DND-41 (cell line): ENCODE data around the gene MISP3.

ENCODE experiments used
- ATAC-seq: fragments of 200-7000 bp; cut with Tn5 transposase; 3 replicates; pipeline ENCODE4 v1.9.1; 2021; ENCODE audit warnings: low read depth; ENCODE audit not compliant: insufficient read depth
- DNase-seq: peaks from one replicate; pipeline ENCODE4 v3.0.0-alpha.2; 2020
- H2AFZ ChIP-seq: 2 replicates; pipeline ENCODE4 v1.6.0; 2012; ENCODE audit warnings: low read depth, low read length
- H3K27ac ChIP-seq: 2 replicates; pipeline ENCODE4 v1.5.1; 2012; ENCODE audit warnings: low read length, inconsistent platforms
- H3K27me3 ChIP-seq: fragments of 200-600 bp; sonication (generic); 2 replicates; pipeline ENCODE4 v1.6.0; 2012; ENCODE audit warnings: low read length, mild to moderate bottlenecking, inconsistent platforms; ENCODE audit not compliant: insufficient read depth, poor library complexity
- H3K36me3 ChIP-seq: 2 replicates; pipeline ENCODE4 v1.5.1; 2012; ENCODE audit warnings: low read length, inconsistent platforms; ENCODE audit not compliant: insufficient read depth
- H3K4me1 ChIP-seq: 2 replicates; pipeline ENCODE4 v1.5.1; 2012; ENCODE audit warnings: mild to moderate bottlenecking, low read length; ENCODE audit not compliant: insufficient read depth
- H3K4me2 ChIP-seq: 2 replicates; pipeline ENCODE4 v1.6.0; 2012; ENCODE audit warnings: mild to moderate bottlenecking, moderate library complexity, low read length, inconsistent platforms; ENCODE audit not compliant: insufficient read depth
- H3K4me3 ChIP-seq, 2 experiments: fragments of 200-600 bp in 1 of 2; shearing (Covaris generic) in 1 of 2; 2 replicates each; pipeline ENCODE4 v1.5.1; 2012 to 2016; ENCODE audit warnings: inconsistent platforms in 2 of 2, low read length in 2 of 2, mild to moderate bottlenecking in 2 of 2, low read depth in 1 of 2, moderate library complexity in 1 of 2
- H3K79me2 ChIP-seq: 2 replicates; pipeline ENCODE4 v1.6.0; 2012; ENCODE audit warnings: low read length, inconsistent platforms; ENCODE audit not compliant: insufficient read depth
- H3K9ac ChIP-seq: 2 replicates; pipeline ENCODE4 v1.6.0; 2012; ENCODE audit warnings: low read depth, mild to moderate bottlenecking, inconsistent platforms, low read length, moderate library complexity
- H3K9me3 ChIP-seq: 2 replicates; pipeline ENCODE4 v1.5.1; 2012; ENCODE audit warnings: low read length, moderate library complexity, mild to moderate bottlenecking, inconsistent platforms; ENCODE audit not compliant: insufficient read depth, severe bottlenecking
- H4K20me1 ChIP-seq: 2 replicates; pipeline ENCODE4 v1.6.0; 2012; ENCODE audit warnings: low read length; ENCODE audit not compliant: insufficient read depth
- EZH2 ChIP-seq: IDR thresholded peaks from 3 replicates; pipeline ENCODE4 v1.6.1; 2012; ENCODE audit warnings: borderline replicate concordance, low read depth, mild to moderate bottlenecking, moderate library complexity, low read length, inconsistent platforms; ENCODE audit not compliant: severe bottlenecking
- TF ChIP-seq, protein P1 (sequence below): IDR thresholded peaks from 2 replicates; pipeline ENCODE4 v1.5.1; 2012; ENCODE audit warnings: borderline replicate concordance, low read length, moderate library complexity, mild to moderate bottlenecking; ENCODE audit not compliant: poor library complexity, severe bottlenecking; ENCODE audit errors: extremely low read depth

The MISP3 gene

DNA sequence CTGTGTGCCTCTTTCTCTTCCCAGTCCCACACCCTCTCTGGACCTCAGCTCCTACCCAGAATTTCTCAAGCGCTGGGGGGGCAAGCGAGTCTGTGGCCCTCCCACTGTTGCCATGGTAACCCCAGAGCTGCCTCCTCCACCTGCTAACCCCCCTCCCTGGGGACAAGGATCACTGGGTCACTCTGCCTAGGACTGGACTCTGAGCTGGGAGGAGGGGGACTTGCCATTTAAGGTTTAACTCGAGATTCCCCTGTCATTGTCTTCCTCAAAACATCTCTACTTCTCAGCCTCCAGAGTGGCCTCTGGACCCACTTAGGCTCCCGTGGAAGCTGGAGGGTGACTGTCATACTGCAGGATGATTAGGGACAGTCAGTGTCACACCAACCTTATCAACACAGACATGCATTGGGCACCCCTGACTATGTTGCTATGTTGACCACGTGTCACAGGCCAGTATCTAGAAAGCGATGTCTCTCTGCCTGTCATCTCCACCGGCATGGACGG lies 12.9 kb upstream of the MISP3 start:
- Histone ChIP-seq H3K4me1 (peaks cover 7% of the 10 kb centered on the region), H2AFZ (no peak overlapping the region), H3K9ac (no peak overlapping the region), H3K36me3 (no peaks in the 10 kb centered on the region), H4K20me1 (no peaks in the 10 kb centered on the region), H3K79me2 (no peaks in the 10 kb centered on the region), H3K27me3 (no peaks in the 10 kb centered on the region), H3K27ac (no peak overlapping the region), H3K4me3 (no peak overlapping the region), H3K9me3 (no peaks in the 10 kb centered on the region), H3K4me2 (no peak overlapping the region)
- no peak for TF ChIP-seq EZH2
- TF ChIP-seq, protein P1, sequence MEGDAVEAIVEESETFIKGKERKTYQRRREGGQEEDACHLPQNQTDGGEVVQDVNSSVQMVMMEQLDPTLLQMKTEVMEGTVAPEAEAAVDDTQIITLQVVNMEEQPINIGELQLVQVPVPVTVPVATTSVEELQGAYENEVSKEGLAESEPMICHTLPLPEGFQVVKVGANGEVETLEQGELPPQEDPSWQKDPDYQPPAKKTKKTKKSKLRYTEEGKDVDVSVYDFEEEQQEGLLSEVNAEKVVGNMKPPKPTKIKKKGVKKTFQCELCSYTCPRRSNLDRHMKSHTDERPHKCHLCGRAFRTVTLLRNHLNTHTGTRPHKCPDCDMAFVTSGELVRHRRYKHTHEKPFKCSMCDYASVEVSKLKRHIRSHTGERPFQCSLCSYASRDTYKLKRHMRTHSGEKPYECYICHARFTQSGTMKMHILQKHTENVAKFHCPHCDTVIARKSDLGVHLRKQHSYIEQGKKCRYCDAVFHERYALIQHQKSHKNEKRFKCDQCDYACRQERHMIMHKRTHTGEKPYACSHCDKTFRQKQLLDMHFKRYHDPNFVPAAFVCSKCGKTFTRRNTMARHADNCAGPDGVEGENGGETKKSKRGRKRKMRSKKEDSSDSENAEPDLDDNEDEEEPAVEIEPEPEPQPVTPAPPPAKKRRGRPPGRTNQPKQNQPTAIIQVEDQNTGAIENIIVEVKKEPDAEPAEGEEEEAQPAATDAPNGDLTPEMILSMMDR, result no peak
- no peak for ATAC-seq
- no peak for DNase-seq

DNA sequence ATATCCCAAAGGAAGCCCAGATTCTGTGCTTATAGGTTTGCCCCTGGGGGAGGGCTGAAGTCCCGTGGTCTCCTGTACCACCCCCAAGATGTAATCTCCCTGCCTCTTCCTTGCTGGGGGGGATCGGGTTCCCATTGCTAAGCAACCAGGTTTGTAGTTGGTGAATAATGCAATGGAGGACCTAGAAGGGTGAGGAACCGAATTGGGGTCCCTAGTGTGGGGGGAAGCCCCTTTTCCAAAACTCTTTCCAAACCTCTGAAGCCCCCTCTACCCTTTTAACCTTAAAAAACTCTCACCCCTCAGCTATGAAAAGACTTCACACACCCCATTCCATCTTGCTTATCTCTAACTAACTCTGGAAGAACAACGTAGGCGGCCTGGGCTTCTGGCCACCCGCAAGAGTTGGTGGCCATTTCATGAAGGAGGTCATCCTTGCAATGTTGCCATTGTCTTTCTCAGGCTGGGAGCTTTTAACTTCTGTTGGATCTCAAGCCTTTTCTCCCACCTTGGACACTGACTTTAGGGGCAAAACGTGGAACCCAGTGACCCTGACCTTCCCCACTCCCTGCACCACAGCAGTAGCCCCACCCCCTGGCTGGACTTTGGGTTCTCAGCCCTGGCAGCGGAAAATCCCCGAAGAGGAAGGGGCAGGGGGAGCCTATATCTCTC lies 11.4 kb upstream of the MISP3 start:
- H3K4me1 ChIP-seq, result peaks cover 7% of the 10 kb centered on the region
- no peak overlapping the region for H3K4me3 ChIP-seq
- H3K27me3 ChIP-seq, result no peaks in the 10 kb centered on the region
- DNase-seq (no peak), ATAC-seq (no peak)
- no peak overlapping the region for H3K4me2 ChIP-seq
- no peaks in the 10 kb centered on the region for H3K36me3 ChIP-seq
- no peaks in the 10 kb centered on the region for H3K9me3 ChIP-seq
- no peaks in the 10 kb centered on the region for H4K20me1 ChIP-seq
- H3K27ac ChIP-seq, result no peak overlapping the region
- no peak overlapping the region for H3K9ac ChIP-seq
- H2AFZ ChIP-seq, result no peak overlapping the region
- TF ChIP-seq, protein P1, result no peak
- TF ChIP-seq EZH2, result no peak
- no peaks in the 10 kb centered on the region for H3K79me2 ChIP-seq

- no peak within 1 kb of the TSS for H3K27ac ChIP-seq
- H3K9me3 ChIP-seq, result no peaks in the 10 kb centered on the region
- H3K4me3 ChIP-seq, result no peak within 1 kb of the TSS
- H3K4me2 ChIP-seq, result no peak within 1 kb of the TSS
- TF ChIP-seq, protein P1, result no peak
- no peak for TF ChIP-seq EZH2
- H3K4me1 ChIP-seq, result peaks cover 7% of the 10 kb centered on the region
- no peaks in the 10 kb centered on the region for H4K20me1 ChIP-seq
- H2AFZ ChIP-seq, result no peak within 1 kb of the TSS
- H3K79me2 ChIP-seq, result no peaks in the 10 kb centered on the region
- no peaks in the 10 kb centered on the region for H3K36me3 ChIP-seq
- ATAC-seq, result no peak
- DNase-seq, result no peak
- H3K9ac ChIP-seq, result no peak within 1 kb of the TSS
- no peaks in the 10 kb centered on the region for H3K27me3 ChIP-seq
These were observed 10.6 kb upstream of the MISP3 start, which contains the start of gene PALM3 for GRCh38 chr19:14061751-14062557. TSS of gene PALM3 (minus strand) at chr19:14062076. CDS start at chr19:14061980, 96 bp downstream.
